Measurements from ENCODE around the gene FLNA.
"Not testable (repeated sequence)": the region's sequence is repeated elsewhere in the genome, so short reads cannot be mapped to it uniquely, and the experiment has no call there.

FLNA gene

GRCh38 chrX:154398668-154399526 is 24.5 kb upstream of the FLNA start:
- peak; percentile 59 to 69 (median 62) for DNase-seq (ENCODE audit: low read depth in 4 of 4, low spot score in 1 of 4)

- DNase-seq (ENCODE audit: low read depth in 4 of 4, low spot score in 1 of 4) = peak; percentile 60 to 82 (median 70)
Observed at GRCh38 chrX:154397888-154398667, 23.6 kb upstream of the FLNA start, which contains the start of gene RPL10. Gene RPL10, plus strand, starts transcription at chrX:154398377. Its CDS starts 143 bp downstream, at chrX:154398520.

- peak in 2 of 4 experiments; percentile 47 to 66 for DNase-seq (ENCODE audit: low read depth in 4 of 4, low spot score in 1 of 4)
Observed at GRCh38 chrX:154396973-154397887, 22.8 kb upstream of the FLNA start.

GRCh38 chrX:154396363-154396762 is 21.9 kb upstream of the FLNA start:
- DNase-seq (ENCODE audit: low read depth in 4 of 4, low spot score in 1 of 4) = not testable (repeated sequence)

GRCh38 chrX:154389812-154390747 is 15.6 kb upstream of the FLNA start:
- not testable (repeated sequence) for DNase-seq (ENCODE audit: low read depth in 4 of 4, low spot score in 1 of 4)

GRCh38 chrX:154388649-154389048 is 14.2 kb upstream of the FLNA start:
- not testable (repeated sequence) for DNase-seq (ENCODE audit: low read depth in 4 of 4, low spot score in 1 of 4)

- DNase-seq (ENCODE audit: low read depth in 4 of 4, low spot score in 1 of 4) = not testable (repeated sequence)
Observed at GRCh38 chrX:154388094-154388493, 13.7 kb upstream of the FLNA start.

- no peak for DNase-seq (ENCODE audit: low read depth in 4 of 4, low spot score in 1 of 4)
Observed at GRCh38 chrX:154384284-154384892, 10.0 kb upstream of the FLNA start.

GRCh38 chrX:154383359-154384283 is 9.2 kb upstream of the FLNA start:
- DNase-seq (ENCODE audit: low read depth in 4 of 4, low spot score in 1 of 4) = no peak

GRCh38 chrX:154382483-154383069 is 8.1 kb upstream of the FLNA start:
- DNase-seq (ENCODE audit: low read depth in 4 of 4, low spot score in 1 of 4) = no peak

GRCh38 chrX:154381271-154381670 is 6.8 kb upstream of the FLNA start:
- DNase-seq (ENCODE audit: low read depth in 4 of 4, low spot score in 1 of 4) = no peak

- DNase-seq (ENCODE audit: low read depth in 4 of 4, low spot score in 1 of 4) = no peak
Observed at GRCh38 chrX:154380787-154381186, 6.4 kb upstream of the FLNA start.

GRCh38 chrX:154380153-154380552 is 5.7 kb upstream of the FLNA start:
- no peak for DNase-seq (ENCODE audit: low read depth in 4 of 4, low spot score in 1 of 4)

GRCh38 chrX:154379569-154379951 is 5.1 kb upstream of the FLNA start:
- no peak for DNase-seq (ENCODE audit: low read depth in 4 of 4, low spot score in 1 of 4)

- peak; percentile 79 to 92 (median 84) for DNase-seq (ENCODE audit: low read depth in 4 of 4, low spot score in 1 of 4)
Observed at GRCh38 chrX:154378799-154379568, 4.5 kb upstream of the FLNA start, which contains the start of gene EMD. Gene EMD, plus strand, starts transcription at chrX:154379295. Its CDS starts 190 bp downstream, at chrX:154379485.

GRCh38 chrX:154378059-154378798 is 3.8 kb upstream of the FLNA start:
- DNase-seq (ENCODE audit: low read depth in 4 of 4, low spot score in 1 of 4) = peak in 1 of 4 experiments; percentile 87

All from stimulated activated CD4-positive, alpha-beta T cell treated with anti-CD3 and anti-CD28 coated beads, Interleukin-1b, Interleukin-23, amount 100 ng/mL, for 24 hours (primary cell).